Measurements from ENCODE around the gene SMPDL3B.

DNA sequence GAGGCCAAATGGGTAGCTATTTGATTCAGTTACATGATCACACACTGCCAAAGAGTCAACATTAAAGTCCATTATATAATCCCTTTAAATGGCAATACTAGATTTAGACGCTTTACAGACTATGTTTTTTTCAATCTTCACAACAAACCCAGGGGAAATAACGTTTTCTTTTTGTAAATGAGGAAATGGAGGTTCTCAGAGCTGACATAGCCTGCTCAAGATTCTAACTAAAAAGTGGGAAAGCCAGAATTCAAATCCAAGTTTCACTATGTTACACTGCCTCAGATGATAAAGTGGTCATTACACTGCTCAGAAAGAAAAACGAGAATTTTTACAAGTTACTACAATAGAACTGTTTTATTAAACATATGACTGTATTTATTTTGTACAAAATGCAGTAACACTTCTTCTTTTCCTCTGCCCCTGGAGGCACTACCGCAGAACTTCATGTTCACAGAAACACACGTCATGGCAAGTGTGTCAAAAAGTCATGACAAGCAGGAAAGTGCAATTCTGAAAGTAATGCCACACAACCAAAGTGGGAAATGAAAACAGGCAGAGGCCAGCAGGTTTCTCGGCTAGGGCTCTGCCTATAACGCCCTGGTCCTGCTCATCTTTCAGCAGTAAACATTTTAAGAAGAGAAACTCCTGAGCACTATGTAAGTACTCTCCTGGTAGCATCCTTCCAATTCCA, 43.5 kb upstream of the SMPDL3B start:
- TF ChIP-seq, protein P1, sequence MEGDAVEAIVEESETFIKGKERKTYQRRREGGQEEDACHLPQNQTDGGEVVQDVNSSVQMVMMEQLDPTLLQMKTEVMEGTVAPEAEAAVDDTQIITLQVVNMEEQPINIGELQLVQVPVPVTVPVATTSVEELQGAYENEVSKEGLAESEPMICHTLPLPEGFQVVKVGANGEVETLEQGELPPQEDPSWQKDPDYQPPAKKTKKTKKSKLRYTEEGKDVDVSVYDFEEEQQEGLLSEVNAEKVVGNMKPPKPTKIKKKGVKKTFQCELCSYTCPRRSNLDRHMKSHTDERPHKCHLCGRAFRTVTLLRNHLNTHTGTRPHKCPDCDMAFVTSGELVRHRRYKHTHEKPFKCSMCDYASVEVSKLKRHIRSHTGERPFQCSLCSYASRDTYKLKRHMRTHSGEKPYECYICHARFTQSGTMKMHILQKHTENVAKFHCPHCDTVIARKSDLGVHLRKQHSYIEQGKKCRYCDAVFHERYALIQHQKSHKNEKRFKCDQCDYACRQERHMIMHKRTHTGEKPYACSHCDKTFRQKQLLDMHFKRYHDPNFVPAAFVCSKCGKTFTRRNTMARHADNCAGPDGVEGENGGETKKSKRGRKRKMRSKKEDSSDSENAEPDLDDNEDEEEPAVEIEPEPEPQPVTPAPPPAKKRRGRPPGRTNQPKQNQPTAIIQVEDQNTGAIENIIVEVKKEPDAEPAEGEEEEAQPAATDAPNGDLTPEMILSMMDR (IDR thresholded peaks at IDR 0.05) = no peak
- peak in 2 of 3 donors; percentile 35 to 55 for TF ChIP-seq POLR2AphosphoS5 (IDR thresholded peaks at IDR 0.05)
- no peak for TF ChIP-seq EP300 (IDR thresholded peaks at IDR 0.05)

Measured in stomach (tissue), 4 donors.